T-helper 2 cell treated with Interferon-gamma antibody and Interleukin-4, amounts not matched to agents 5 μg/mL and 100 μg/mL, for 36 hours (primary cell): ENCODE results near the gene SNAP47.

ENCODE experiments used
- DNase-seq: peaks from one replicate; pipeline ENCODE4 v3.0.0; 2021; ENCODE audit warnings: low spot score
- H3K27ac Mint-ChIP-seq: one replicate; pipeline ENCODE4 v1.8.0; 2021; ENCODE audit warnings: mild to moderate bottlenecking, mixed read lengths
- H3K27me3 Mint-ChIP-seq: one replicate; pipeline ENCODE4 v1.8.0; 2021; ENCODE audit warnings: low read depth, mixed read lengths
- H3K36me3 Mint-ChIP-seq: one replicate; pipeline ENCODE4 v1.8.0; 2021; ENCODE audit warnings: low read depth, mixed read lengths
- H3K4me1 Mint-ChIP-seq: one replicate; pipeline ENCODE4 v1.8.0; 2021; ENCODE audit warnings: low read depth, mixed read lengths
- H3K4me3 Mint-ChIP-seq: one replicate; pipeline ENCODE4 v1.8.0; 2022; ENCODE audit warnings: mild to moderate bottlenecking, moderate library complexity, mixed read lengths
- H3K9me3 Mint-ChIP-seq: one replicate; pipeline ENCODE4 v1.8.0; 2021; ENCODE audit warnings: mixed read lengths

Gene SNAP47

GRCh38 chr1:227793079-227793947, 58.1 kb downstream of the SNAP47 start:
- Mint-ChIP-seq H3K9me3 (no peaks in the 10 kb centered on the region), H3K4me1 (peaks cover 2% of the 10 kb centered on the region), H3K27me3 (peaks cover 2% of the 10 kb centered on the region), H3K4me3 (no peak overlapping the region), H3K36me3 (no peaks in the 10 kb centered on the region), H3K27ac (no peak overlapping the region)
- no peak for DNase-seq

- DNase-seq: no peak
- peaks cover 4% of the 10 kb centered on the region for H3K27me3 Mint-ChIP-seq
- H3K27ac Mint-ChIP-seq: no peak overlapping the region
- no peaks in the 10 kb centered on the region for H3K36me3 Mint-ChIP-seq
- no peak overlapping the region for H3K4me3 Mint-ChIP-seq
- no peaks in the 10 kb centered on the region for H3K9me3 Mint-ChIP-seq
- H3K4me1 Mint-ChIP-seq: peaks cover 2% of the 10 kb centered on the region
Measured at GRCh38 chr1:227793948-227794816, 58.9 kb downstream of the SNAP47 start.

- peaks cover 8% of the 10 kb centered on the region for H3K27me3 Mint-ChIP-seq
- H3K36me3 Mint-ChIP-seq: no peaks in the 10 kb centered on the region
- no peak overlapping the region for H3K27ac Mint-ChIP-seq
- H3K4me3 Mint-ChIP-seq: no peak overlapping the region
- no peaks in the 10 kb centered on the region for H3K4me1 Mint-ChIP-seq
- no peak for DNase-seq
- H3K9me3 Mint-ChIP-seq: no peaks in the 10 kb centered on the region
Measured at GRCh38 chr1:227794817-227795192, 59.6 kb downstream of the SNAP47 start.

GRCh38 chr1:227795732-227796131, 60.5 kb downstream of the SNAP47 start:
- Mint-ChIP-seq H3K4me3 (no peak overlapping the region), H3K27me3 (peaks cover 9% of the 10 kb centered on the region), H3K4me1 (no peaks in the 10 kb centered on the region), H3K9me3 (no peaks in the 10 kb centered on the region), H3K27ac (no peak overlapping the region), H3K36me3 (no peaks in the 10 kb centered on the region)
- no peak for DNase-seq

GRCh38 chr1:227796359-227796915, 61.2 kb downstream of the SNAP47 start:
- no peaks in the 10 kb centered on the region for H3K36me3 Mint-ChIP-seq
- no peaks in the 10 kb centered on the region for H3K4me1 Mint-ChIP-seq
- H3K27me3 Mint-ChIP-seq: peaks cover 9% of the 10 kb centered on the region
- H3K4me3 Mint-ChIP-seq: no peak overlapping the region
- no peak overlapping the region for H3K27ac Mint-ChIP-seq
- no peak for DNase-seq
- no peaks in the 10 kb centered on the region for H3K9me3 Mint-ChIP-seq

- Mint-ChIP-seq H3K9me3 (no peaks in the 10 kb centered on the region), H3K4me3 (no peak overlapping the region), H3K4me1 (no peaks in the 10 kb centered on the region), H3K27me3 (peaks cover 11% of the 10 kb centered on the region), H3K36me3 (no peaks in the 10 kb centered on the region), H3K27ac (no peak overlapping the region)
- DNase-seq: no peak
Measured at GRCh38 chr1:227797144-227797543, 61.9 kb downstream of the SNAP47 start.

GRCh38 chr1:227797625-227798024, 62.4 kb downstream of the SNAP47 start:
- Mint-ChIP-seq H3K27ac (no peak overlapping the region), H3K4me1 (no peaks in the 10 kb centered on the region), H3K27me3 (peaks cover 14% of the 10 kb centered on the region), H3K36me3 (no peaks in the 10 kb centered on the region), H3K4me3 (no peak overlapping the region), H3K9me3 (no peaks in the 10 kb centered on the region)
- no peak for DNase-seq

- H3K27ac Mint-ChIP-seq: no peak overlapping the region
- no peaks in the 10 kb centered on the region for H3K4me1 Mint-ChIP-seq
- no peak for DNase-seq
- peaks cover 18% of the 10 kb centered on the region for H3K27me3 Mint-ChIP-seq
- H3K9me3 Mint-ChIP-seq: no peaks in the 10 kb centered on the region
- H3K36me3 Mint-ChIP-seq: no peaks in the 10 kb centered on the region
- H3K4me3 Mint-ChIP-seq: no peak overlapping the region
Measured at GRCh38 chr1:227798078-227798802, 63.0 kb downstream of the SNAP47 start.

- Mint-ChIP-seq H3K4me1 (no peaks in the 10 kb centered on the region), H3K27ac (no peak overlapping the region), H3K36me3 (no peaks in the 10 kb centered on the region), H3K4me3 (no peak overlapping the region), H3K27me3 (peaks cover 22% of the 10 kb centered on the region), H3K9me3 (peaks cover 5% of the 10 kb centered on the region)
- no peak for DNase-seq
Measured at GRCh38 chr1:227799756-227800155, 64.5 kb downstream of the SNAP47 start.

GRCh38 chr1:227803933-227804332, 68.7 kb downstream of the SNAP47 start:
- Mint-ChIP-seq H3K36me3 (no peaks in the 10 kb centered on the region), H3K27me3 (peaks cover 23% of the 10 kb centered on the region), H3K9me3 (peaks cover 14% of the 10 kb centered on the region), H3K4me3 (no peak overlapping the region), H3K4me1 (peaks cover 1% of the 10 kb centered on the region), H3K27ac (no peak overlapping the region)
- no peak for DNase-seq

- Mint-ChIP-seq H3K4me1 (peaks cover 1% of the 10 kb centered on the region), H3K27me3 (peaks cover 16% of the 10 kb centered on the region), H3K4me3 (no peak overlapping the region), H3K27ac (no peak overlapping the region), H3K36me3 (no peaks in the 10 kb centered on the region), H3K9me3 (peaks cover 14% of the 10 kb centered on the region)
- no peak for DNase-seq
Measured at GRCh38 chr1:227805606-227806197, 70.5 kb downstream of the SNAP47 start.

GRCh38 chr1:227808566-227808965, 73.3 kb downstream of the SNAP47 start:
- no peak for DNase-seq
- Mint-ChIP-seq H3K9me3 (peaks cover 27% of the 10 kb centered on the region), H3K27ac (no peak overlapping the region), H3K4me3 (no peak overlapping the region), H3K27me3 (peaks cover 6% of the 10 kb centered on the region), H3K4me1 (peaks cover 1% of the 10 kb centered on the region), H3K36me3 (no peaks in the 10 kb centered on the region)

GRCh38 chr1:227809026-227809425, 73.8 kb downstream of the SNAP47 start:
- Mint-ChIP-seq H3K27ac (no peak overlapping the region), H3K36me3 (no peaks in the 10 kb centered on the region)

More at GRCh38 chr1:227809026-227809425, 73.8 kb downstream of the SNAP47 start:
- peaks cover 6% of the 10 kb centered on the region for H3K27me3 Mint-ChIP-seq
- H3K9me3 Mint-ChIP-seq: peaks cover 27% of the 10 kb centered on the region
- peaks cover 1% of the 10 kb centered on the region for H3K4me1 Mint-ChIP-seq
- DNase-seq: no peak
- no peak overlapping the region for H3K4me3 Mint-ChIP-seq
